A172 (cell line): Measurements from ENCODE around the gene CD3G. TPM values are rescaled to one million over a fixed set of nuclear protein-coding genes. Genes with fewer than 3 reads are reported as not detected.
A peak's percentile ranks its signal among the peaks of the same experiment; 100 is the strongest.
"Not testable (repeated sequence)": the region's sequence is repeated elsewhere in the genome, so short reads cannot be mapped to it uniquely, and the experiment has no call there.

Experiments
- DNase-seq: peaks from one replicate; pipeline ENCODE4 v3.0.0-alpha.2; 2015; ENCODE audit warnings: low spot score
- total RNA-seq: library from RNA; depleted of rRNA; stranded (reverse); fragments of >200 nt; shearing (Covaris generic); gene quantifications from 2 replicates; pipeline ENCODE4 v1.2.3, GENCODE V29; 2014; rRNA removed

The CD3G gene
- total RNA-seq, 1 experiment from 2014 or later: not detected

GRCh38 chr11:118379497-118379896, 35.4 kb downstream of the CD3G start:
- DNase-seq: no peak

DNA sequence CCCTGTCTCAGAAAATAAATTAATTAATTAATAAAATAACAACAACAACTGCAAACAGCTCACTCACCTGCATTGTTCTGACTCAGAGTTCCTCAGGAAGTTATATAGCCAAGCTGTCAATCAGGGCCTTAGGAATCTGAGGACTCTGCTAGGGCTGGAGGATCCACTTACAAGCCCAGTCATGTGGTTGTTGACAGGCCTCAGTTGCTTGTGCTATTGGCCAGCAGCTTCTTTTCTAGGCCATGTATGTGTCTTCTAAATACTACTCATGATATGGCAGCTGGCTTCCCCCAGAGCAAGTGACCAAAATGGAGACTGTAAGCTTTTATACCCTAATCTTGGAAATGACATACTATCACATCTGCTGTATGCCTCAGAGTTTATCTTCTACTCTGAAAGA, 36.4 kb downstream of the CD3G start:
- no peak for DNase-seq

GRCh38 chr11:118382954-118383353, 38.8 kb downstream of the CD3G start:
- no peak for DNase-seq

GRCh38 chr11:118383657-118384056, 39.5 kb downstream of the CD3G start:
- no peak for DNase-seq

GRCh38 chr11:118396097-118396501, 52.0 kb downstream of the CD3G start:
- no peak for DNase-seq

DNA sequence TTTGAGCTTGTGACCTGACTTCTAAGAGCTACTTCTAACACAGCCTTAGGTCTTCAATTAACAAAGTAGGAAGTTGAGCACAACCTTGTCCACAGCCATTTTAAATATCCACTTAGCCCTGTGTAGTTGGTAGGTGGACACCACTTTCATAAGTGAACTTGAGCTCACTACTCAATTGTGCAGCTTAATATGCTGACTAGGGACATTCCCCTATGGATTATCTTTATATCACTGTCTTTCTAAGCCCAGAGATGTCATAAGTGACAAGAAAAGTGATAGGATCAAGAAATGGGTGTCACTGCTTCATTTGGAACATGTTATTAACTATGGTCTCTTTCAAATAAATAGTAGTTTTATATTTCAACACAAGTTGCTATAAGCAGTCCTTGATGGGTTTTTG, 53.3 kb downstream of the CD3G start:
- DNase-seq: no peak

- DNase-seq: no peak
Observed at GRCh38 chr11:118398791-118399559, 54.8 kb downstream of the CD3G start.

- DNase-seq: peak; percentile 71
Observed at GRCh38 chr11:118401151-118401879, 57.2 kb downstream of the CD3G start, which contains the start of gene ATP5MG. TSS of gene ATP5MG (plus strand) at chr11:118401606. CDS start at chr11:118401666, 60 bp downstream.

GRCh38 chr11:118401880-118402590, 57.9 kb downstream of the CD3G start:
- peak; percentile 28 for DNase-seq

- DNase-seq: not testable (repeated sequence)
Observed at GRCh38 chr11:118402594-118402993, 58.5 kb downstream of the CD3G start.

Other genes starting within 250 kb of the CD3G start
- 0.84 TPM in 1 of 2 replicates, not detected in the other for gene SCN4B, start 191.5 kb upstream of the CD3G start, total RNA-seq
- gene SCN2B, start 167.7 kb upstream of the CD3G start, total RNA-seq: not detected in 2 replicates
- gene JAML, start 119.3 kb upstream of the CD3G start, total RNA-seq: not detected in 2 replicates
- gene MPZL3, start 92.0 kb upstream of the CD3G start, total RNA-seq: 1.8 and 2.0 TPM in 2 replicates
- not detected in 2 replicates for gene MPZL2, start 80.0 kb upstream of the CD3G start, total RNA-seq
- gene CD3E, start 39.6 kb upstream of the CD3G start, total RNA-seq: not detected in 2 replicates
- not detected in 2 replicates for gene CD3D, start 1.6 kb upstream of the CD3G start, total RNA-seq
- 24.8 and 25.4 TPM in 2 replicates for gene UBE4A, start 15.3 kb downstream of the CD3G start, total RNA-seq
- 49.2 and 49.7 TPM in 2 replicates for gene ATP5MG, start 57.3 kb downstream of the CD3G start, total RNA-seq
- gene KMT2A, start 92.1 kb downstream of the CD3G start, total RNA-seq: 15.2 and 19.1 TPM in 2 replicates
- gene TTC36, start 183.1 kb downstream of the CD3G start, total RNA-seq: not detected in 2 replicates
- gene TMEM25, start 186.8 kb downstream of the CD3G start, total RNA-seq: 0.24 and 1.3 TPM in 2 replicates
- gene IFT46, start 221.6 kb downstream of the CD3G start, total RNA-seq: 34.6 and 40.5 TPM in 2 replicates
- 92.7 and 102 TPM in 2 replicates for gene ARCN1, start 228.1 kb downstream of the CD3G start, total RNA-seq